GM12878 (cell line): ENCODE results near the gene DPP9. TPM values are rescaled to one million over a fixed set of nuclear protein-coding genes. Genes with fewer than 3 reads are reported as not detected.
A peak's percentile ranks its signal among the peaks of the same experiment; 100 is the strongest.

ENCODE experiments used
- ATF7 ChIP-seq: fragments of 450-650 bp; IDR thresholded peaks from 2 replicates; pipeline ENCODE4 v1.6.1; 2016; ENCODE audit warnings: low read depth, mild to moderate bottlenecking
- BCL11A ChIP-seq: IDR thresholded peaks from 2 replicates; pipeline ENCODE4 v1.6.1; 2011; ENCODE audit warnings: low read depth, low read length
- CREM ChIP-seq: IDR thresholded peaks from 2 replicates; pipeline ENCODE4 v1.6.1; 2014; ENCODE audit warnings: antibody characterized with exemption, low read depth
- HDAC2 ChIP-seq: fragments of 200-600 bp; sonication (generic); IDR thresholded peaks from 2 replicates; pipeline ENCODE4 v1.6.1; 2017
- HDAC6 ChIP-seq: fragments of 200-600 bp; sonication (generic); IDR thresholded peaks from one replicate; pipeline ENCODE4 v1.8.0; 2017; ENCODE audit warnings: antibody characterized with exemption; ENCODE audit not compliant: unreplicated experiment
- HDGF ChIP-seq: fragments of 450-650 bp; IDR thresholded peaks from 2 replicates; pipeline ENCODE4 v1.6.1; 2016; ENCODE audit warnings: antibody characterized with exemption
- JUNB ChIP-seq: IDR thresholded peaks from 2 replicates; pipeline ENCODE4 v1.6.1; 2016; ENCODE audit warnings: antibody characterized with exemption, mild to moderate bottlenecking
- JUND ChIP-seq: IDR thresholded peaks from 2 replicates; pipeline ENCODE4 v1.6.1; 2012; ENCODE audit warnings: low read depth, mild to moderate bottlenecking, low read length, improper control_type of control experiment, moderate library complexity
- MEF2A ChIP-seq: IDR thresholded peaks from 2 replicates; pipeline ENCODE4 v1.6.1; 2011; ENCODE audit warnings: low read depth, mild to moderate bottlenecking, low read length, moderate library complexity; ENCODE audit not compliant: insufficient read depth
- NBN ChIP-seq: fragments of 450-650 bp; IDR thresholded peaks from 2 replicates; pipeline ENCODE4 v1.6.1; 2016
- NR2F1 ChIP-seq: fragments of 450-650 bp; conservative IDR thresholded peaks from 2 replicates; pipeline ENCODE4 v1.6.1; 2017; ENCODE audit warnings: mild to moderate bottlenecking
- POLR2AphosphoS2 ChIP-seq: IDR thresholded peaks from 2 replicates; pipeline ENCODE4 v1.6.1; 2011; ENCODE audit warnings: low read depth, mild to moderate bottlenecking, low read length, improper control_type of control experiment, moderate library complexity
- RAD21 ChIP-seq: IDR thresholded peaks from 2 replicates; pipeline ENCODE4 v1.6.1; 2011; ENCODE audit warnings: mild to moderate bottlenecking, low read depth, low read length, moderate library complexity; ENCODE audit not compliant: insufficient read depth
- RBBP5 ChIP-seq: fragments of 200-600 bp; sonication (generic); conservative IDR thresholded peaks from 2 replicates; pipeline ENCODE4 v1.6.1; 2016
- SMAD1 ChIP-seq: fragments of 450-650 bp; IDR thresholded peaks from 2 replicates; pipeline ENCODE4 v1.6.1; 2018; ENCODE audit warnings: mild to moderate bottlenecking, low read depth; ENCODE audit not compliant: partially characterized antibody
- SREBF1 ChIP-seq: IDR thresholded peaks from 2 replicates; pipeline ENCODE4 v1.6.1; 2012; ENCODE audit warnings: mild to moderate bottlenecking, low read length
- WRNIP1 ChIP-seq: IDR thresholded peaks from 2 replicates; pipeline ENCODE4 v1.6.1; 2011; ENCODE audit warnings: low read depth, low read length, improper control_type of control experiment, borderline replicate concordance
- ZNF384 ChIP-seq: IDR thresholded peaks from 2 replicates; pipeline ENCODE4 v1.6.1; 2012; ENCODE audit warnings: low read depth, mild to moderate bottlenecking, low read length, improper control_type of control experiment, borderline replicate concordance
- polyA plus RNA-seq, 11 experiments: library from polyadenylated mRNA; depleted of rRNA in 4 of 11; unstranded in 6 of 11; stranded (reverse) in 5 of 11; fragments of >200 nt; fragmentation: Nextera tagmentation in 4 of 11; fragmentation: Illumina TruSeq in 1 of 11; extraction: Ambion mirVana in 4 of 11; extraction: Trizol in 1 of 11; gene quantifications; 1 replicate in 1 of 11; 2 replicates in 10 of 11; pipeline versions ENCODE4 v1.2.1 to v1.2.3, GENCODE V29; 2011 to 2016; ENCODE audit warnings: inconsistent platforms in 2 of 11, missing spikeins in 2 of 11, low read depth in 1 of 11
- total RNA-seq, 4 experiments: library from RNA; depleted of rRNA in 3 of 4; stranded (reverse); fragments of >200 nt in 3 of 4; fragmentation: Illumina TruSeq in 1 of 4; extraction: Trizol in 1 of 4; gene quantifications; 2 replicates each; pipeline versions ENCODE4 v1.2.1 to v1.2.3, GENCODE V29; 2013 to 2021
- TF ChIP-seq, protein P1 (sequence below): fragments of 450-650 bp; IDR thresholded peaks from 2 replicates; pipeline ENCODE4 v1.6.1; 2016; ENCODE audit warnings: mild to moderate bottlenecking
- TF ChIP-seq, protein P2 (sequence below): fragments of 450-650 bp; IDR thresholded peaks from 2 replicates; pipeline ENCODE4 v1.6.1; 2017; ENCODE audit warnings: antibody characterized with exemption, mild to moderate bottlenecking, moderate library complexity
- TF ChIP-seq, protein P3 (sequence below): fragments of 450-650 bp; conservative IDR thresholded peaks from 2 replicates; pipeline ENCODE4 v1.6.1; 2017; ENCODE audit warnings: mild to moderate bottlenecking, moderate library complexity
- TF ChIP-seq, protein P4 (sequence below): IDR thresholded peaks from 2 replicates; pipeline ENCODE4 v1.6.1; 2011; ENCODE audit warnings: low read depth, low read length, improper control_type of control experiment, borderline replicate concordance
- TF ChIP-seq, protein P5 (sequence below): fragments of 450-650 bp; IDR thresholded peaks from 2 replicates; pipeline ENCODE4 v1.6.1; 2014; ENCODE audit warnings: mild to moderate bottlenecking

Gene DPP9
- total and polyA plus RNA-seq, 10 of the 15 experiments (the other 5 are each of a cell fraction or from before 2014, with no cell fraction given): 0.64 to 58.6 (median 27.6) TPM

DNA sequence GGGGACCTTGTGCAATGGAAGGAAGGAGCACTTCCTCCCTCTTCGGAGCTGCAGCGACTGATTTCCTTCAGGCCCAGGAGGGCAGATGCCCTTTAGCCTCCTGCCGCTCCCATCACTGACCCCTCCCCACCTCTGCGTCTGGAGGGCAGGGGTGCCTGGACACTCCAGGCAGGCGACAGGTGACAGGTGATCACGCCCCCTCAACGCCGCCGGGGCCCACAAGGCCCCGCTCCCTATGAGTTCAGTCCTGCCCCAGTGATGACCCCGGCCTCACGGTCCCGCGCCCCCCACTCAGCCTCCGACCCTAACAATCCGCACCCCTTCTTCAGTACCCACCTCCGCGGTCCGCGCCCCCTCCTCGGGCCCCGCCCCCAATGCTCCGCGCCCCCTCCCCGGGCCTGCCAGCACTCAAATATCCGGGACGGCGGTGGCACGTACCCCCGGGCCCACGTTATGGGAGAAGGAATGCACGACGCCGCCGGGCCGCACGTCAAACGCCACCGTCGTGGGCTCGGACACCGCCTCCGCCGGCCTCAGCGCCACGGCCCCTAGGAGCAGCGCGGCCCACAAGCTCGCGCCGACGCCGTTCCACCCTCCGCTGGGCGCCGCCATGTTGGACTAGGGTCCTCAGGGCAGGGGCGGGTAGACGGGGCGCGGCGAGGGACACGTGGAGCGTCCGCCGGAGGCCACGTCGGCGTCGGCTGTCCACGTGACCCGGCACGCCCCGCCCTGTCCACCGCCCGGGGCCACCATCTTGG is 53.7 kb downstream of the DPP9 start, which contains the start of gene MYDGF (continued):
- TF ChIP-seq ZNF384 (no peak), MEF2A (no peak), SREBF1 (no peak), POLR2AphosphoS2 (peak; percentile 74; the same call in 1 of the 2 replicates), RAD21 (no peak), SMAD1 (no peak), HDAC2 (no peak), NBN (no peak), CREM (peak; percentile 67), JUND (no peak), HDGF (no peak), NR2F1 (peak; percentile 74; the same call in 1 of the 2 replicates), WRNIP1 (no peak), HDAC6 (no peak), JUNB (no peak), ATF7 (no peak), RBBP5 (no peak), BCL11A (no peak)
- TF ChIP-seq, protein P1, sequence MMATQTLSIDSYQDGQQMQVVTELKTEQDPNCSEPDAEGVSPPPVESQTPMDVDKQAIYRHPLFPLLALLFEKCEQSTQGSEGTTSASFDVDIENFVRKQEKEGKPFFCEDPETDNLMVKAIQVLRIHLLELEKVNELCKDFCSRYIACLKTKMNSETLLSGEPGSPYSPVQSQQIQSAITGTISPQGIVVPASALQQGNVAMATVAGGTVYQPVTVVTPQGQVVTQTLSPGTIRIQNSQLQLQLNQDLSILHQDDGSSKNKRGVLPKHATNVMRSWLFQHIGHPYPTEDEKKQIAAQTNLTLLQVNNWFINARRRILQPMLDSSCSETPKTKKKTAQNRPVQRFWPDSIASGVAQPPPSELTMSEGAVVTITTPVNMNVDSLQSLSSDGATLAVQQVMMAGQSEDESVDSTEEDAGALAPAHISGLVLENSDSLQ: no peak
- TF ChIP-seq, protein P2, sequence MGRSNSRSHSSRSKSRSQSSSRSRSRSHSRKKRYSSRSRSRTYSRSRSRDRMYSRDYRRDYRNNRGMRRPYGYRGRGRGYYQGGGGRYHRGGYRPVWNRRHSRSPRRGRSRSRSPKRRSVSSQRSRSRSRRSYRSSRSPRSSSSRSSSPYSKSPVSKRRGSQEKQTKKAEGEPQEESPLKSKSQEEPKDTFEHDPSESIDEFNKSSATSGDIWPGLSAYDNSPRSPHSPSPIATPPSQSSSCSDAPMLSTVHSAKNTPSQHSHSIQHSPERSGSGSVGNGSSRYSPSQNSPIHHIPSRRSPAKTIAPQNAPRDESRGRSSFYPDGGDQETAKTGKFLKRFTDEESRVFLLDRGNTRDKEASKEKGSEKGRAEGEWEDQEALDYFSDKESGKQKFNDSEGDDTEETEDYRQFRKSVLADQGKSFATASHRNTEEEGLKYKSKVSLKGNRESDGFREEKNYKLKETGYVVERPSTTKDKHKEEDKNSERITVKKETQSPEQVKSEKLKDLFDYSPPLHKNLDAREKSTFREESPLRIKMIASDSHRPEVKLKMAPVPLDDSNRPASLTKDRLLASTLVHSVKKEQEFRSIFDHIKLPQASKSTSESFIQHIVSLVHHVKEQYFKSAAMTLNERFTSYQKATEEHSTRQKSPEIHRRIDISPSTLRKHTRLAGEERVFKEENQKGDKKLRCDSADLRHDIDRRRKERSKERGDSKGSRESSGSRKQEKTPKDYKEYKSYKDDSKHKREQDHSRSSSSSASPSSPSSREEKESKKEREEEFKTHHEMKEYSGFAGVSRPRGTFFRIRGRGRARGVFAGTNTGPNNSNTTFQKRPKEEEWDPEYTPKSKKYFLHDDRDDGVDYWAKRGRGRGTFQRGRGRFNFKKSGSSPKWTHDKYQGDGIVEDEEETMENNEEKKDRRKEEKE: no peak
- TF ChIP-seq, protein P3, sequence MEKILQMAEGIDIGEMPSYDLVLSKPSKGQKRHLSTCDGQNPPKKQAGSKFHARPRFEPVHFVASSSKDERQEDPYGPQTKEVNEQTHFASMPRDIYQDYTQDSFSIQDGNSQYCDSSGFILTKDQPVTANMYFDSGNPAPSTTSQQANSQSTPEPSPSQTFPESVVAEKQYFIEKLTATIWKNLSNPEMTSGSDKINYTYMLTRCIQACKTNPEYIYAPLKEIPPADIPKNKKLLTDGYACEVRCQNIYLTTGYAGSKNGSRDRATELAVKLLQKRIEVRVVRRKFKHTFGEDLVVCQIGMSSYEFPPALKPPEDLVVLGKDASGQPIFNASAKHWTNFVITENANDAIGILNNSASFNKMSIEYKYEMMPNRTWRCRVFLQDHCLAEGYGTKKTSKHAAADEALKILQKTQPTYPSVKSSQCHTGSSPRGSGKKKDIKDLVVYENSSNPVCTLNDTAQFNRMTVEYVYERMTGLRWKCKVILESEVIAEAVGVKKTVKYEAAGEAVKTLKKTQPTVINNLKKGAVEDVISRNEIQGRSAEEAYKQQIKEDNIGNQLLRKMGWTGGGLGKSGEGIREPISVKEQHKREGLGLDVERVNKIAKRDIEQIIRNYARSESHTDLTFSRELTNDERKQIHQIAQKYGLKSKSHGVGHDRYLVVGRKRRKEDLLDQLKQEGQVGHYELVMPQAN: peak; percentile 94
- TF ChIP-seq, protein P4, sequence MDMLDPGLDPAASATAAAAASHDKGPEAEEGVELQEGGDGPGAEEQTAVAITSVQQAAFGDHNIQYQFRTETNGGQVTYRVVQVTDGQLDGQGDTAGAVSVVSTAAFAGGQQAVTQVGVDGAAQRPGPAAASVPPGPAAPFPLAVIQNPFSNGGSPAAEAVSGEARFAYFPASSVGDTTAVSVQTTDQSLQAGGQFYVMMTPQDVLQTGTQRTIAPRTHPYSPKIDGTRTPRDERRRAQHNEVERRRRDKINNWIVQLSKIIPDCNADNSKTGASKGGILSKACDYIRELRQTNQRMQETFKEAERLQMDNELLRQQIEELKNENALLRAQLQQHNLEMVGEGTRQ: peak; percentile 90
- TF ChIP-seq, protein P5, sequence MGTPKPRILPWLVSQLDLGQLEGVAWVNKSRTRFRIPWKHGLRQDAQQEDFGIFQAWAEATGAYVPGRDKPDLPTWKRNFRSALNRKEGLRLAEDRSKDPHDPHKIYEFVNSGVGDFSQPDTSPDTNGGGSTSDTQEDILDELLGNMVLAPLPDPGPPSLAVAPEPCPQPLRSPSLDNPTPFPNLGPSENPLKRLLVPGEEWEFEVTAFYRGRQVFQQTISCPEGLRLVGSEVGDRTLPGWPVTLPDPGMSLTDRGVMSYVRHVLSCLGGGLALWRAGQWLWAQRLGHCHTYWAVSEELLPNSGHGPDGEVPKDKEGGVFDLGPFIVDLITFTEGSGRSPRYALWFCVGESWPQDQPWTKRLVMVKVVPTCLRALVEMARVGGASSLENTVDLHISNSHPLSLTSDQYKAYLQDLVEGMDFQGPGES: no peak
